Measurements from ENCODE around the gene PAH.

GRCh38 chr12:102950107-102950949, 33.3 kb upstream of the PAH start:
- TF ChIP-seq CTCF (conservative IDR thresholded peaks at IDR 0.05; ENCODE audit: low read depth, low read length) = no peak
- TF ChIP-seq EZH2 (IDR thresholded peaks at IDR 0.05; ENCODE audit: borderline replicate concordance, low read depth, low read length, poor library complexity, severe bottlenecking) = no peak
